Smooth muscle cell (in vitro differentiated cells): ENCODE data around the gene TRH. TPM values are rescaled to one million over a fixed set of nuclear protein-coding genes. Genes with fewer than 3 reads are reported as not detected.
A peak's percentile ranks its signal among the peaks of the same experiment; 100 is the strongest.

Experiments
- DNase-seq: peaks from one replicate; lab custom pipeline; 2025; ENCODE audit not compliant: unreplicated experiment; lab: John Stamatoyannopoulos, UW
- H2AFZ ChIP-seq: fragments of 200-600 bp; sonication (generic); 2 replicates; pipeline ENCODE4 v1.6.0; 2016; ENCODE audit warnings: antibody characterized with exemption, low read depth, mild to moderate bottlenecking
- H3F3A ChIP-seq: fragments of 200-600 bp; sonication (generic); 2 replicates; pipeline ENCODE4 v1.6.0; 2017; ENCODE audit warnings: antibody characterized with exemption, low read depth
- H3K27ac ChIP-seq: fragments of 200-600 bp; sonication (generic); 2 replicates; pipeline ENCODE4 v1.5.1; 2016; ENCODE audit warnings: low read depth, mild to moderate bottlenecking
- H3K27me3 ChIP-seq: fragments of 200-600 bp; sonication (generic); 2 replicates; pipeline ENCODE4 v1.6.1; 2016; ENCODE audit warnings: low read depth, mild to moderate bottlenecking
- H3K36me3 ChIP-seq: fragments of 200-600 bp; sonication (generic); 2 replicates; pipeline ENCODE4 v1.5.1; 2016; ENCODE audit warnings: low read depth
- H3K4me1 ChIP-seq: fragments of 200-600 bp; sonication (generic); 2 replicates; pipeline ENCODE4 v1.5.1; 2016; ENCODE audit warnings: low read depth
- H3K4me2 ChIP-seq: fragments of 200-600 bp; sonication (generic); 2 replicates; pipeline ENCODE4 v1.6.0; 2016; ENCODE audit warnings: mild to moderate bottlenecking
- H3K4me3 ChIP-seq: fragments of 200-600 bp; sonication (generic); 2 replicates; pipeline ENCODE4 v1.5.1; 2016; ENCODE audit warnings: mild to moderate bottlenecking
- H3K79me2 ChIP-seq: fragments of 200-600 bp; sonication (generic); 2 replicates; pipeline ENCODE4 v1.6.0; 2016; ENCODE audit warnings: low read depth, mild to moderate bottlenecking
- H3K9ac ChIP-seq: fragments of 200-600 bp; sonication (generic); 2 replicates; pipeline ENCODE4 v1.6.0; 2016; ENCODE audit warnings: low read depth
- H3K9me3 ChIP-seq: fragments of 200-600 bp; sonication (generic); replicated peaks from 2 replicates; pipeline ENCODE4 v1.5.1; 2016; ENCODE audit warnings: low read depth
- H4K20me1 ChIP-seq: fragments of 200-600 bp; sonication (generic); 2 replicates; pipeline ENCODE4 v1.6.0; 2016; ENCODE audit warnings: low read depth
- WGBS: methylation state at CpG from one replicate; pipeline ENCODE4 v1.1.7; 2016; ENCODE audit warnings: low lambda C conversion rate; 5-methylcytosine and 5-hydroxymethylcytosine counted together
- polyA plus RNA-seq: library from polyadenylated mRNA; unstranded; fragments of >200 nt; fragmentation: Nextera tagmentation; extraction: Ambion mirVana; gene quantifications from 2 replicates; pipeline ENCODE4 v1.2.1, GENCODE V29; 2016
- total RNA-seq: library from RNA; depleted of rRNA; stranded (reverse); fragments of >200 nt; gene quantifications from 2 replicates; pipeline ENCODE4 v1.2.3, GENCODE V29; 2014
- TF ChIP-seq, protein P1 (sequence below): fragments of 200-600 bp; sonication (generic); IDR thresholded peaks from 2 replicates; pipeline ENCODE4 v1.5.1; 2017; ENCODE audit warnings: borderline replicate concordance, mild to moderate bottlenecking, antibody characterized with exemption; ENCODE audit not compliant: insufficient read depth, poor library complexity, severe bottlenecking

The TRH gene
- not detected in 2 replicates for total RNA-seq
- polyA plus RNA-seq: not detected in 2 replicates

GRCh38 chr3:129974564-129974832 lies at the start of gene TRH:
TRH (plus strand) TSS chr3:129974720; CDS start chr3:129975817, 1,097 bp downstream.
- no peak within 1 kb of the TSS for H3K27ac ChIP-seq

DNA sequence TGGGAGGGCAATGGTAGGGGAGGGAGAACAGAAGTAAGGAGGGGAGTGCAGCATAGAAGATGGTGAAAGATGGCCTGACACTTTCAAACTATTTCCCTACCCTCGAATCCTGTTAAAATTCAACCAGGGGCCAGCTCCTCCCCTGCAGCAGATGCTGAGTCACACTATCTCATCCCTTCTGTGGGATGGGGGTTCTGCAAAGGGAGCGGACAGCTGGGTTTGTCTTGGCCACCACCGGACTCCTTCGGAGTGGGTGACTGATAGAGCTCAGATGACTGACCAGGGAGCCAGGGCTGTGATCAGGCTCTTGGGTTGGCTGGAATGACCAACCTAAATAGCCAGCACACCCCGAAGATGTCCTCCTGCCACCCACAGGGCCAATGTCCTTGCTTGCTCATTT lies 47.4 kb upstream of the TRH start:
- DNase-seq: no peak
- H3K36me3 ChIP-seq: no peaks in the 10 kb centered on the region
- no peaks in the 10 kb centered on the region for H3K4me1 ChIP-seq
- no peaks in the 10 kb centered on the region for H3K27me3 ChIP-seq
- H3K27ac ChIP-seq: no peak overlapping the region
- H2AFZ ChIP-seq: no peak overlapping the region
- WGBS: 68% methylated on average over 5 of the region's 5 CpGs
- no peaks in the 10 kb centered on the region for H3K79me2 ChIP-seq
- TF ChIP-seq, protein P1, sequence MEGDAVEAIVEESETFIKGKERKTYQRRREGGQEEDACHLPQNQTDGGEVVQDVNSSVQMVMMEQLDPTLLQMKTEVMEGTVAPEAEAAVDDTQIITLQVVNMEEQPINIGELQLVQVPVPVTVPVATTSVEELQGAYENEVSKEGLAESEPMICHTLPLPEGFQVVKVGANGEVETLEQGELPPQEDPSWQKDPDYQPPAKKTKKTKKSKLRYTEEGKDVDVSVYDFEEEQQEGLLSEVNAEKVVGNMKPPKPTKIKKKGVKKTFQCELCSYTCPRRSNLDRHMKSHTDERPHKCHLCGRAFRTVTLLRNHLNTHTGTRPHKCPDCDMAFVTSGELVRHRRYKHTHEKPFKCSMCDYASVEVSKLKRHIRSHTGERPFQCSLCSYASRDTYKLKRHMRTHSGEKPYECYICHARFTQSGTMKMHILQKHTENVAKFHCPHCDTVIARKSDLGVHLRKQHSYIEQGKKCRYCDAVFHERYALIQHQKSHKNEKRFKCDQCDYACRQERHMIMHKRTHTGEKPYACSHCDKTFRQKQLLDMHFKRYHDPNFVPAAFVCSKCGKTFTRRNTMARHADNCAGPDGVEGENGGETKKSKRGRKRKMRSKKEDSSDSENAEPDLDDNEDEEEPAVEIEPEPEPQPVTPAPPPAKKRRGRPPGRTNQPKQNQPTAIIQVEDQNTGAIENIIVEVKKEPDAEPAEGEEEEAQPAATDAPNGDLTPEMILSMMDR: no peak
- H3K4me3 ChIP-seq: no peak overlapping the region
- no peaks in the 10 kb centered on the region for H3F3A ChIP-seq
- no peak overlapping the region for H3K4me2 ChIP-seq
- no peak overlapping the region for H3K9ac ChIP-seq
- H4K20me1 ChIP-seq: no peaks in the 10 kb centered on the region
- no peaks in the 10 kb centered on the region for H3K9me3 ChIP-seq

More at GRCh38 chr3:129974564-129974832, at the start of gene TRH:
- Histone ChIP-seq H3K4me3 (peak within 1 kb of the TSS; percentile 42), H3K4me1 (peaks cover 4% of the 10 kb centered on the region), H3K4me2 (peak within 1 kb of the TSS; percentile 82), H3F3A (no peaks in the 10 kb centered on the region), H3K9ac (no peak within 1 kb of the TSS), H2AFZ (no peak within 1 kb of the TSS), H3K79me2 (no peaks in the 10 kb centered on the region), H3K36me3 (no peaks in the 10 kb centered on the region), H3K27me3 (peaks cover 79% of the 10 kb centered on the region), H4K20me1 (no peaks in the 10 kb centered on the region), H3K9me3 (no peaks in the 10 kb centered on the region)
- 1% methylated on average over 30 of the region's 30 CpGs for WGBS
- TF ChIP-seq, protein P1: no peak
- no peak for DNase-seq

DNA sequence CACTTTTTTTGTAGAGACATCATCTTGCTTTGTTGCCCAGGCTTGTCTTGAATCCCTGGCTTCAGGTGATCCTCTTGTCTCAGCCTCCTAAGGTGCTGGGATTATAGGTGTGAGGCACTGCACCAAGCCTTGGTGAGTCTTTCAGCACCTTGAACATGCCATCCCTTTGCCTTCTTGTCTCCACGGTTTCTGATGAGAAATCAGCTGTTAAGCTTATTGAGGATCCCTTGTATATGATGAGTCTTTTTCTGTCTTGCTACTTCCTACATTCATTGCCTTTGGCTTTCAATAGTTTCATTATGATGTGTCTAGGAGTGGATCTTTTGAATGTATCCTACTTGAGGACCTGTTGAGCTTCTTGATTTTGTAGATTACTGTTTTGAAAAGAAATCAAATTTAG lies 45.1 kb upstream of the TRH start:
- H3K27ac ChIP-seq: no peak overlapping the region
- no peaks in the 10 kb centered on the region for H4K20me1 ChIP-seq
- TF ChIP-seq, protein P1: no peak
- H3K4me2 ChIP-seq: no peak overlapping the region
- H3K27me3 ChIP-seq: no peaks in the 10 kb centered on the region
- DNase-seq: no peak
- no peaks in the 10 kb centered on the region for H3K9me3 ChIP-seq
- no peaks in the 10 kb centered on the region for H3K4me1 ChIP-seq
- H3F3A ChIP-seq: no peaks in the 10 kb centered on the region
- H3K79me2 ChIP-seq: no peaks in the 10 kb centered on the region
- no peaks in the 10 kb centered on the region for H3K36me3 ChIP-seq
- H2AFZ ChIP-seq: no peak overlapping the region
- WGBS: 86% methylated on average over 1 of the region's 1 CpG
- no peak overlapping the region for H3K4me3 ChIP-seq
- H3K9ac ChIP-seq: no peak overlapping the region

DNA sequence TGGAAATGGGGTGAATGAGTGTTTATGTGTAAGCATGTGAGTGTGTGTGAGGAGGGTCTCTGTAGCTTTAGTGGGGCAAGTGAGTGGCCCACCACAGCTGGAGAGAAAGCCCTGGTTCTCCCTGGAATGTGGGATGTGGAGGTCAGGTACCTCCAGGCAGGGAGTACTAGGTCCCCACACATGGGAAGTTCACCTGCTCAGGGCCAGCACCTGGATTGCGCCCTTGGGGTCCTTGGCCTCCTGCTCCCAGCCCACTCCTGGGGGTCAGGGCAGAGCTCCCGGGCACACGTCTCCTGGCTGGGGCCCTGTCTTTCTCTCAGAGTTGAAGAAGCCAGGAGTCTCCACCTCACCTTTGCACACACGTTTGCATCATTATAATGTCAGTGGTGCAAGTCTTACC lies 41.0 kb upstream of the TRH start:
- TF ChIP-seq, protein P1: no peak
- no peak for DNase-seq
- H3K4me1 ChIP-seq: peaks cover 5% of the 10 kb centered on the region
- H3K4me3 ChIP-seq: no peak overlapping the region
- H3K36me3 ChIP-seq: no peaks in the 10 kb centered on the region
- no peaks in the 10 kb centered on the region for H4K20me1 ChIP-seq
- no peak overlapping the region for H2AFZ ChIP-seq
- H3K79me2 ChIP-seq: no peaks in the 10 kb centered on the region
- no peak overlapping the region for H3K27ac ChIP-seq
- no peak overlapping the region for H3K9ac ChIP-seq
- no peak overlapping the region for H3K4me2 ChIP-seq
- no peaks in the 10 kb centered on the region for H3K9me3 ChIP-seq
- H3F3A ChIP-seq: no peaks in the 10 kb centered on the region
- 92% methylated on average over 4 of the region's 4 CpGs for WGBS
- no peaks in the 10 kb centered on the region for H3K27me3 ChIP-seq
